WTC11 (cell line): Measurements from ENCODE around the gene NACC2.

ENCODE experiments used
- MXD4 ChIP-seq: fragments of 250-450 bp; sonication (Bioruptor Pico); IDR thresholded peaks from 2 replicates; pipeline ENCODE4 v1.8.0; 2021; ENCODE audit warnings: mild to moderate bottlenecking, moderate library complexity, borderline replicate concordance
- TF ChIP-seq, protein P1 (sequence below): fragments of 200-600 bp; IDR thresholded peaks from 2 replicates; pipeline ENCODE4 v1.8.0; 2022; ENCODE audit warnings: antibody characterized with exemption
- TF ChIP-seq, protein P2 (sequence below): sonication (generic); formaldehyde crosslinking; IDR thresholded peaks from 2 replicates; pipeline ENCODE4 v1.8.1; 2022; ENCODE audit warnings: low read depth, mild to moderate bottlenecking, moderate library complexity, missing genetic modification reagents, borderline replicate concordance
- TF ChIP-seq, protein P3 (sequence below): fragments of 250-450 bp; sonication (Bioruptor Pico); IDR thresholded peaks from 2 replicates; pipeline ENCODE4 v1.9.0; 2021; ENCODE audit warnings: mild to moderate bottlenecking
- TF ChIP-seq, protein P4 (sequence below): sonication (generic); formaldehyde crosslinking; IDR thresholded peaks from 2 replicates; pipeline ENCODE4 v1.8.0; 2022; ENCODE audit warnings: mild to moderate bottlenecking, missing genetic modification reagents
- TF ChIP-seq, protein P5 (sequence below): sonication (generic); formaldehyde crosslinking; IDR thresholded peaks from 2 replicates; pipeline ENCODE4 v1.8.1; 2023; ENCODE audit warnings: mild to moderate bottlenecking, missing genetic modification reagents, moderate library complexity

DNA sequence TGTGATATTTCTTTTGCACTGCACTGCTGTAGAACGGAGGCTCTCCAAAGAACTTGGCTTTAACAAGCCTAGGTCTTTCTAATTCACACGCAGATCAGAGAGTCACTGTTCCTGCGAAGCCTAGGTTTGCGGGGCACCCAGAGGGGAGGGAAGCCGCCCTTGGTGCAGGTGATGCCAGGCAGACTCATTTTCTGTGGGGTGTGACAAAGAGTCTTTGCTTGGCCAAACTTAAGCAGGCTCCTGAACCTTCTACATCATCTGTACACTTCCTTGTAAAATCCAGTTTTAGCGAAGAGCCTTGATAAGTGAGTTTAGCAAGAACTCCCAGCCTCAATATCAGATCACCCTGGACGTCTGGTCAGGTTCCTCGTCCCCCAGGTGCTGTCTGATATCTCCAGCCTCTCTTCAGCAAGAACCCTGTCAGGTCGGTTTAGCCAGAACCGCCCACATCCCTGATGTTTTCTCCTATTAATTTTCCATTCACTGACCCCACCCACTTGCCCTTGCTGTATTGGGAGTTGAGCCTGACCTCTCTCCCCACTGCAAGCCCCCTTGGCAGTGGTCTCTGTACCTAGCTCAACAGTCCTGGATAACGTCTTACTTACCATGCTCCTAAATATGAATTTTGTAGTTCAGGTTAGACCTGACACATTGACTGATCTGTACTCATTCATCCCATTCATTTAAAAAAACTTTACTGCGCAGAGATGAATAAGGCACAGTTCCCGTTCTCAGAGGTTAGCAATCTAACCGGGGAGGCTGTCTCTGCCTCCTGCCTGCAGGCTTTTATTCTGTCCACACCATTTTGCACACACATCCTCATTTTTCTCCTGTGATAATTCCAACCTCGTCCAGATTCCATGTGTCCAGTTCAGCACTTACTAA is 133.0 kb downstream of the NACC2 start:
- TF ChIP-seq, protein P1, sequence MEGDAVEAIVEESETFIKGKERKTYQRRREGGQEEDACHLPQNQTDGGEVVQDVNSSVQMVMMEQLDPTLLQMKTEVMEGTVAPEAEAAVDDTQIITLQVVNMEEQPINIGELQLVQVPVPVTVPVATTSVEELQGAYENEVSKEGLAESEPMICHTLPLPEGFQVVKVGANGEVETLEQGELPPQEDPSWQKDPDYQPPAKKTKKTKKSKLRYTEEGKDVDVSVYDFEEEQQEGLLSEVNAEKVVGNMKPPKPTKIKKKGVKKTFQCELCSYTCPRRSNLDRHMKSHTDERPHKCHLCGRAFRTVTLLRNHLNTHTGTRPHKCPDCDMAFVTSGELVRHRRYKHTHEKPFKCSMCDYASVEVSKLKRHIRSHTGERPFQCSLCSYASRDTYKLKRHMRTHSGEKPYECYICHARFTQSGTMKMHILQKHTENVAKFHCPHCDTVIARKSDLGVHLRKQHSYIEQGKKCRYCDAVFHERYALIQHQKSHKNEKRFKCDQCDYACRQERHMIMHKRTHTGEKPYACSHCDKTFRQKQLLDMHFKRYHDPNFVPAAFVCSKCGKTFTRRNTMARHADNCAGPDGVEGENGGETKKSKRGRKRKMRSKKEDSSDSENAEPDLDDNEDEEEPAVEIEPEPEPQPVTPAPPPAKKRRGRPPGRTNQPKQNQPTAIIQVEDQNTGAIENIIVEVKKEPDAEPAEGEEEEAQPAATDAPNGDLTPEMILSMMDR = no peak
- TF ChIP-seq, protein P2, sequence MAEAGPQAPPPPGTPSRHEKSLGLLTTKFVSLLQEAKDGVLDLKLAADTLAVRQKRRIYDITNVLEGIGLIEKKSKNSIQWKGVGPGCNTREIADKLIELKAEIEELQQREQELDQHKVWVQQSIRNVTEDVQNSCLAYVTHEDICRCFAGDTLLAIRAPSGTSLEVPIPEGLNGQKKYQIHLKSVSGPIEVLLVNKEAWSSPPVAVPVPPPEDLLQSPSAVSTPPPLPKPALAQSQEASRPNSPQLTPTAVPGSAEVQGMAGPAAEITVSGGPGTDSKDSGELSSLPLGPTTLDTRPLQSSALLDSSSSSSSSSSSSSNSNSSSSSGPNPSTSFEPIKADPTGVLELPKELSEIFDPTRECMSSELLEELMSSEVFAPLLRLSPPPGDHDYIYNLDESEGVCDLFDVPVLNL (CRISPR knock-in tag) = no peak
- TF ChIP-seq, protein P3, sequence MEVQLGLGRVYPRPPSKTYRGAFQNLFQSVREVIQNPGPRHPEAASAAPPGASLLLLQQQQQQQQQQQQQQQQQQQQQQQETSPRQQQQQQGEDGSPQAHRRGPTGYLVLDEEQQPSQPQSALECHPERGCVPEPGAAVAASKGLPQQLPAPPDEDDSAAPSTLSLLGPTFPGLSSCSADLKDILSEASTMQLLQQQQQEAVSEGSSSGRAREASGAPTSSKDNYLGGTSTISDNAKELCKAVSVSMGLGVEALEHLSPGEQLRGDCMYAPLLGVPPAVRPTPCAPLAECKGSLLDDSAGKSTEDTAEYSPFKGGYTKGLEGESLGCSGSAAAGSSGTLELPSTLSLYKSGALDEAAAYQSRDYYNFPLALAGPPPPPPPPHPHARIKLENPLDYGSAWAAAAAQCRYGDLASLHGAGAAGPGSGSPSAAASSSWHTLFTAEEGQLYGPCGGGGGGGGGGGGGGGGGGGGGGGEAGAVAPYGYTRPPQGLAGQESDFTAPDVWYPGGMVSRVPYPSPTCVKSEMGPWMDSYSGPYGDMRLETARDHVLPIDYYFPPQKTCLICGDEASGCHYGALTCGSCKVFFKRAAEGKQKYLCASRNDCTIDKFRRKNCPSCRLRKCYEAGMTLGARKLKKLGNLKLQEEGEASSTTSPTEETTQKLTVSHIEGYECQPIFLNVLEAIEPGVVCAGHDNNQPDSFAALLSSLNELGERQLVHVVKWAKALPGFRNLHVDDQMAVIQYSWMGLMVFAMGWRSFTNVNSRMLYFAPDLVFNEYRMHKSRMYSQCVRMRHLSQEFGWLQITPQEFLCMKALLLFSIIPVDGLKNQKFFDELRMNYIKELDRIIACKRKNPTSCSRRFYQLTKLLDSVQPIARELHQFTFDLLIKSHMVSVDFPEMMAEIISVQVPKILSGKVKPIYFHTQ (CRISPR knock-in tag) = no peak
- TF ChIP-seq, protein P4, sequence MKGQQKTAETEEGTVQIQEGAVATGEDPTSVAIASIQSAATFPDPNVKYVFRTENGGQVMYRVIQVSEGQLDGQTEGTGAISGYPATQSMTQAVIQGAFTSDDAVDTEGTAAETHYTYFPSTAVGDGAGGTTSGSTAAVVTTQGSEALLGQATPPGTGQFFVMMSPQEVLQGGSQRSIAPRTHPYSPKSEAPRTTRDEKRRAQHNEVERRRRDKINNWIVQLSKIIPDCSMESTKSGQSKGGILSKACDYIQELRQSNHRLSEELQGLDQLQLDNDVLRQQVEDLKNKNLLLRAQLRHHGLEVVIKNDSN = no peak
- TF ChIP-seq, protein P5, sequence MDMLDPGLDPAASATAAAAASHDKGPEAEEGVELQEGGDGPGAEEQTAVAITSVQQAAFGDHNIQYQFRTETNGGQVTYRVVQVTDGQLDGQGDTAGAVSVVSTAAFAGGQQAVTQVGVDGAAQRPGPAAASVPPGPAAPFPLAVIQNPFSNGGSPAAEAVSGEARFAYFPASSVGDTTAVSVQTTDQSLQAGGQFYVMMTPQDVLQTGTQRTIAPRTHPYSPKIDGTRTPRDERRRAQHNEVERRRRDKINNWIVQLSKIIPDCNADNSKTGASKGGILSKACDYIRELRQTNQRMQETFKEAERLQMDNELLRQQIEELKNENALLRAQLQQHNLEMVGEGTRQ (CRISPR knock-in tag) = no peak
- no peak for TF ChIP-seq MXD4 (CRISPR knock-in tag)
